Measurements from ENCODE around the gene DTNB.

GRCh38 chr2:25493207-25493606 is 180.2 kb downstream of the DTNB start:
- TF ChIP-seq POLR2AphosphoS5 (IDR thresholded peaks at IDR 0.05; ENCODE audit: insufficient read depth in 1 of 2, low read depth in 1 of 2): no peak
- TF ChIP-seq CTCF (IDR thresholded peaks at IDR 0.05): no peak

Data from vagina (tissue), 2 donors.